Lung (tissue), 12 donors: ENCODE results near the gene CFAP100. TPM values are rescaled to one million over a fixed set of nuclear protein-coding genes. Genes with fewer than 3 reads are reported as not detected.

ENCODE experiments used
- ATAC-seq: fragments of 200-7000 bp; cut with Tn5 transposase; one replicate; pipeline ENCODE4 v1.9.1; 2020; ENCODE audit warnings: moderate number of reproducible peaks; ENCODE audit not compliant: insufficient read depth, low FRiP score
- DNase-seq, 3 donors: peaks; one replicate each; pipeline ENCODE4 v3.0.0-alpha.2; 2013 to 2017
- H3K27ac ChIP-seq, 2 donors: one replicate each; pipeline ENCODE4 v1.5.1; 2013; ENCODE audit warnings: mild to moderate bottlenecking in 2 of 2, moderate library complexity in 2 of 2, control low read depth in 1 of 2, inconsistent platforms in 1 of 2, low read depth in 1 of 2, low read length in 1 of 2
- H3K27me3 ChIP-seq, 3 donors: one replicate each; pipeline ENCODE4 v1.5.1; 2013; ENCODE audit warnings: low read length in 2 of 3; ENCODE audit not compliant: control insufficient read depth in 3 of 3, insufficient read depth in 3 of 3
- H3K36me3 ChIP-seq, 4 donors: one replicate each; pipeline ENCODE4 v1.5.1; 2013; ENCODE audit warnings: low read length in 4 of 4, mild to moderate bottlenecking in 1 of 4, moderate library complexity in 1 of 4; ENCODE audit not compliant: control insufficient read depth in 4 of 4, insufficient read depth in 4 of 4
- H3K4me1 ChIP-seq, 5 donors: one replicate each; pipeline ENCODE4 v1.5.1; 2013; ENCODE audit warnings: low read length in 5 of 5, mild to moderate bottlenecking in 2 of 5, moderate library complexity in 1 of 5; ENCODE audit not compliant: control insufficient read depth in 5 of 5, insufficient read depth in 5 of 5
- H3K4me3 ChIP-seq: one replicate; pipeline ENCODE4 v1.5.1; 2013; ENCODE audit warnings: mild to moderate bottlenecking, control low read depth, moderate library complexity
- H3K9ac ChIP-seq, 2 donors: one replicate each; pipeline ENCODE4 v1.5.1; 2013; ENCODE audit warnings: low read length in 2 of 2, control low read depth in 1 of 2; ENCODE audit not compliant: insufficient read depth in 1 of 2
- H3K9me3 ChIP-seq, 4 donors: one replicate each; pipeline ENCODE4 v1.5.1; 2013; ENCODE audit warnings: low read length in 3 of 4, mild to moderate bottlenecking in 1 of 4, moderate library complexity in 1 of 4; ENCODE audit not compliant: control insufficient read depth in 4 of 4, insufficient read depth in 3 of 4
- CTCF ChIP-seq: IDR thresholded peaks from 2 replicates; pipeline ENCODE4 v1.5.1; 2012; ENCODE audit warnings: mild to moderate bottlenecking; ENCODE audit errors: control extremely low read depth, extremely low read depth
- WGBS, 2 donors: extraction: QIAGEN DNeasy Blood & Tissue Kit; methylation state at CpG; one replicate each; pipeline ENCODE4 v1.1.7; 2013; 5-methylcytosine and 5-hydroxymethylcytosine counted together
- polyA plus RNA-seq, 2 donors: library from polyadenylated mRNA; stranded (reverse); fragments of 200-250 nt; gene quantifications; one replicate each; pipeline ENCODE4 v1.2.1, GENCODE V29; 2013
- total RNA-seq, 2 donors: library from RNA; depleted of rRNA in 1 of 2; stranded (reverse); fragments of >200 nt in 1 of 2; gene quantifications; one replicate each; pipeline ENCODE4 v1.2.1, GENCODE V29; 2014 to 2021
- donor health status: control.
- donor health status: control.
- donor health status: Bipolar disorder and iron deficiency.
- donor health status: healthy.
- donor health status: DM: yes; HTN: yes; CAD: no.

The CFAP100 gene
- total and polyA plus RNA-seq, 4 donors = 7.7 to 31.9 (median 11.5) TPM

GRCh38 chr3:126414961-126415660 is 20.4 kb downstream of the CFAP100 start:
- Histone ChIP-seq H3K4me1 (no peaks in the 10 kb centered on the region), H3K9ac (no peak overlapping the region), H3K27ac (no peak overlapping the region), H3K4me3 (no peak overlapping the region), H3K27me3 (peaks cover 3 to 11% (median 3%) of the 10 kb centered on the region in 3 donors), H3K36me3 (no peaks in the 10 kb centered on the region), H3K9me3 (peaks cover 0 to 4% (median 0%) of the 10 kb centered on the region in 4 donors)
- TF ChIP-seq CTCF = no peak
- no peak for ATAC-seq
- no peak for DNase-seq
- WGBS, 2 donors = 85 to 88% methylated on average over 12 of the region's 12 CpGs

GRCh38 chr3:126415661-126416591 is 21.2 kb downstream of the CFAP100 start:
- H3K27me3 ChIP-seq = peaks cover 3 to 11% (median 3%) of the 10 kb centered on the region in 3 donors
- H3K36me3 ChIP-seq = no peaks in the 10 kb centered on the region
- H3K4me1 ChIP-seq = no peaks in the 10 kb centered on the region
- no peak overlapping the region for H3K4me3 ChIP-seq
- no peak overlapping the region for H3K9ac ChIP-seq
- TF ChIP-seq CTCF = no peak
- ATAC-seq (no peak), DNase-seq (peak in 1 of 3 donors; percentile 4)
- 41 to 59% methylated on average over 61 of the region's 61 CpGs for WGBS, 2 donors
- H3K27ac ChIP-seq = no peak overlapping the region
- H3K9me3 ChIP-seq = peaks cover 0 to 4% (median 0%) of the 10 kb centered on the region in 4 donors

GRCh38 chr3:126416943-126417342 is 22.2 kb downstream of the CFAP100 start:
- no peak overlapping the region for H3K27ac ChIP-seq
- 82 to 87% methylated on average over 7 of the region's 7 CpGs for WGBS, 2 donors
- H3K4me1 ChIP-seq = no peaks in the 10 kb centered on the region
- H3K9ac ChIP-seq = no peak overlapping the region
- H3K36me3 ChIP-seq = no peaks in the 10 kb centered on the region
- H3K9me3 ChIP-seq = peaks cover 0 to 4% (median 0%) of the 10 kb centered on the region in 4 donors
- DNase-seq (no peak), ATAC-seq (no peak)
- TF ChIP-seq CTCF = no peak
- H3K27me3 ChIP-seq = peaks cover 3 to 11% (median 3%) of the 10 kb centered on the region in 3 donors
- H3K4me3 ChIP-seq = no peak overlapping the region
